HG03095 (cell line): ENCODE data around the gene TOMM5.

Source experiments
- ATAC-seq: cut with Tn5 transposase; IDR thresholded peaks from one replicate; pipeline ENCODE4 v1.9.1; 2021; ENCODE audit warnings: moderate library complexity; ENCODE audit not compliant: unreplicated experiment

TOMM5 gene

GRCh38 chr9:37563806-37564513, 28.4 kb downstream of the TOMM5 start:
- no peak for ATAC-seq

GRCh38 chr9:37562826-37563225, 29.6 kb downstream of the TOMM5 start:
- ATAC-seq = no peak

- no peak for ATAC-seq
Observed at GRCh38 chr9:37561682-37562081, 30.7 kb downstream of the TOMM5 start.

GRCh38 chr9:37559855-37560592, 32.4 kb downstream of the TOMM5 start:
- ATAC-seq = no peak

- ATAC-seq = no peak
Observed at GRCh38 chr9:37559125-37559524, 33.3 kb downstream of the TOMM5 start.

GRCh38 chr9:37555786-37556185, 36.6 kb downstream of the TOMM5 start:
- no peak for ATAC-seq

- no peak for ATAC-seq
Observed at GRCh38 chr9:37554318-37554717, 38.1 kb downstream of the TOMM5 start.

- no peak for ATAC-seq
Observed at GRCh38 chr9:37551888-37552287, 40.5 kb downstream of the TOMM5 start.

- ATAC-seq = no peak
Observed at GRCh38 chr9:37551468-37551867, 40.9 kb downstream of the TOMM5 start.

- ATAC-seq = no peak
Observed at GRCh38 chr9:37550781-37551180, 41.6 kb downstream of the TOMM5 start.

- no peak for ATAC-seq
Observed at GRCh38 chr9:37549527-37549926, 42.9 kb downstream of the TOMM5 start.

- ATAC-seq = no peak
Observed at GRCh38 chr9:37547328-37547878, 45.0 kb downstream of the TOMM5 start.

GRCh38 chr9:37543468-37543867, 48.9 kb downstream of the TOMM5 start:
- no peak for ATAC-seq

GRCh38 chr9:37542895-37543294, 49.5 kb downstream of the TOMM5 start:
- ATAC-seq = no peak

GRCh38 chr9:37542488-37542887, 49.9 kb downstream of the TOMM5 start:
- ATAC-seq = no peak

GRCh38 chr9:37541465-37541864, 50.9 kb downstream of the TOMM5 start:
- ATAC-seq = no peak

GRCh38 chr9:37540634-37541033, 51.8 kb downstream of the TOMM5 start:
- ATAC-seq = no peak

- ATAC-seq = no peak
Observed at GRCh38 chr9:37539634-37540033, 52.8 kb downstream of the TOMM5 start.
